Measurements from ENCODE around the gene CLDN24.

- TF ChIP-seq CTCF (IDR thresholded peaks at IDR 0.05; ENCODE audit: low read length) (no peak), EZH2 (optimal IDR thresholded peaks at IDR 0.05; ENCODE audit: low read depth, low read length) (no peak)
These were observed 32.0 kb upstream of the CLDN24 start for GRCh38 chr4:183354219-183354618.
